ENCODE data around the gene PSME1.
A peak's percentile ranks its signal among the peaks of the same experiment; 100 is the strongest.

Gene PSME1

GRCh38 chr14:24130717-24131548, 5.1 kb upstream of the PSME1 start:
- no peak for DNase-seq

- DNase-seq: no peak
Measured at GRCh38 chr14:24131549-24131966, 4.4 kb upstream of the PSME1 start.

- peak in 1 of 2 experiments; percentile 29 for DNase-seq
Measured at GRCh38 chr14:24132061-24132685, 3.8 kb upstream of the PSME1 start.

GRCh38 chr14:24132976-24133375, 3.0 kb upstream of the PSME1 start:
- no peak for DNase-seq

GRCh38 chr14:24133735-24134134, 2.3 kb upstream of the PSME1 start:
- no peak for DNase-seq

- no peak for DNase-seq
Measured at GRCh38 chr14:24135584-24135833, 485 bp upstream of the PSME1 start.

GRCh38 chr14:24136684-24137528, 912 bp downstream of the PSME1 start:
- DNase-seq: peak in 1 of 2 experiments; percentile 42

- DNase-seq: no peak
Measured at GRCh38 chr14:24137529-24138395, 1.8 kb downstream of the PSME1 start.

- DNase-seq: no peak
Measured at GRCh38 chr14:24138396-24139271, 2.6 kb downstream of the PSME1 start.

GRCh38 chr14:24139272-24139934, 3.4 kb downstream of the PSME1 start:
- DNase-seq: peak; percentile 46 to 58

- DNase-seq: peak; percentile 100
Measured at GRCh38 chr14:24141097-24141880, 5.3 kb downstream of the PSME1 start, which contains the start of gene EMC9. Gene EMC9 (minus strand): TSS chr14:24141591. CDS start chr14:24141304, 287 bp downstream.

GRCh38 chr14:24143511-24143910, 7.5 kb downstream of the PSME1 start:
- no peak for DNase-seq

- no peak for DNase-seq
Measured at GRCh38 chr14:24144451-24144850, 8.5 kb downstream of the PSME1 start.

- no peak for DNase-seq
Measured at GRCh38 chr14:24145219-24145618, 9.2 kb downstream of the PSME1 start.

GRCh38 chr14:24145690-24146452, 9.9 kb downstream of the PSME1 start:
- DNase-seq: no peak

GRCh38 chr14:24146453-24146977, 10.5 kb downstream of the PSME1 start, which contains the start of gene PSME2:
Gene PSME2 (minus strand): TSS chr14:24146610. CDS start chr14:24146581, 29 bp downstream.
- DNase-seq: peak; percentile 94 to 96

GRCh38 chr14:24146978-24147760, 11.2 kb downstream of the PSME1 start, which contains the start of gene RNF31:
Gene RNF31 (plus strand): TSS chr14:24147498. CDS start chr14:24147699, 201 bp downstream.
- DNase-seq: peak; percentile 99

Data from activated CD4-positive, alpha-beta T cell treated with anti-CD3 and anti-CD28 coated beads, Interleukin-2, amount 50 U/mL, for 48 hours (primary cell).